MG63 (cell line): ENCODE measurements around the gene SELPLG. TPM values are rescaled to one million over a fixed set of nuclear protein-coding genes. Genes with fewer than 3 reads are reported as not detected.
"Not testable (repeated sequence)": the region's sequence is repeated elsewhere in the genome, so short reads cannot be mapped to it uniquely, and the experiment has no call there.

Experiments
- DNase-seq: peaks from one replicate; pipeline ENCODE4 v3.0.0-alpha.2; 2020
- H3K27me3 ChIP-seq: fragments of 250-450 bp; sonication (Bioruptor Pico); 2 replicates; pipeline ENCODE4 v1.5.1; 2020; ENCODE audit warnings: mild to moderate bottlenecking, moderate library complexity
- H3K36me3 ChIP-seq: fragments of 250-450 bp; sonication (Bioruptor Pico); 2 replicates; pipeline ENCODE4 v1.5.1; 2020; ENCODE audit warnings: mild to moderate bottlenecking, moderate library complexity
- H3K4me3 ChIP-seq: fragments of 250-450 bp; sonication (Bioruptor Pico); 2 replicates; pipeline ENCODE4 v1.5.1; 2020; ENCODE audit warnings: mild to moderate bottlenecking, moderate library complexity
- H3K9me3 ChIP-seq: fragments of 250-450 bp; sonication (Bioruptor Pico); 2 replicates; pipeline ENCODE4 v1.5.1; 2020; ENCODE audit warnings: mild to moderate bottlenecking, moderate library complexity
- total RNA-seq: library from RNA; depleted of rRNA; stranded (reverse); fragments of >200 nt; shearing (Covaris generic); gene quantifications from 2 replicates; pipeline ENCODE4 v1.2.3, GENCODE V29; 2014; ENCODE audit warnings: low replicate concordance

The SELPLG gene
- total RNA-seq, 1 experiment from 2014 or later = 2.5 TPM

- Histone ChIP-seq H3K36me3 (peaks cover 71% of the 10 kb centered on the region), H3K4me3 (no peak overlapping the region), H3K9me3 (no peaks in the 10 kb centered on the region), H3K27me3 (no peaks in the 10 kb centered on the region)
- peak; percentile 78 for DNase-seq
Measured at GRCh38 chr12:108664338-108665258, 30.9 kb upstream of the SELPLG start.

DNA sequence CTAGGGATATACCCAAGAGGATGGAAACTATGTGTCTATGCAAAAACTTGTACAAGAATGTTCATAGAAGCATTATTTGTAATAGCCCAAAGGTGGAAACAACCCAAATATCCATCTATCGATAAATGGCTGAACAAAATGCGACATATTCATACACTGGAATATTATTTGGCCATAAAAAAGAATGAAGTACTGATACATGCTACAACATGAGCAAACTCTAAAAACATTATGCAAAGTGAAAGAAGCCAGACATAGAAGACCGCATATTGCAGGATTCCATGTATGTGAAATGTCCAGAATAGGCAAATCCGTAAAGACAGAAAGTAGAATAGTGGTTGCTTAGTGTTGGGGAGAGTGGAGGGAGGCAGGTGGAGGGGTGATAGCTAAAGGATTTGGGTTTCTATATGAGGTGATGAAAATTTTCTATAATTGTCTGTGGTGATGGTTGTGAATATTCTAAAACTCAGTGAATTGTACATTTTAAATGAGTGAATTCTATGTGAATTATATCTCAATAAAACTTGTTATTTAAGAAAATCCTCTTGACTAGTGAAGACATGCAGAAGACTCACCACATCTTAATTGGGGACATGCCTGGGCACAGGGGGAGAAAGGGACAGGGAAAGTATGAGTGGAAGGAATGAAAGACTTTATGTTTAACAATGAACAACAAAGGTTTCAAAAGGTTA is 29.8 kb upstream of the SELPLG start:
- Histone ChIP-seq H3K4me3 (no peak overlapping the region), H3K27me3 (no peaks in the 10 kb centered on the region), H3K36me3 (peaks cover 75% of the 10 kb centered on the region), H3K9me3 (no peaks in the 10 kb centered on the region)
- no peak for DNase-seq

DNA sequence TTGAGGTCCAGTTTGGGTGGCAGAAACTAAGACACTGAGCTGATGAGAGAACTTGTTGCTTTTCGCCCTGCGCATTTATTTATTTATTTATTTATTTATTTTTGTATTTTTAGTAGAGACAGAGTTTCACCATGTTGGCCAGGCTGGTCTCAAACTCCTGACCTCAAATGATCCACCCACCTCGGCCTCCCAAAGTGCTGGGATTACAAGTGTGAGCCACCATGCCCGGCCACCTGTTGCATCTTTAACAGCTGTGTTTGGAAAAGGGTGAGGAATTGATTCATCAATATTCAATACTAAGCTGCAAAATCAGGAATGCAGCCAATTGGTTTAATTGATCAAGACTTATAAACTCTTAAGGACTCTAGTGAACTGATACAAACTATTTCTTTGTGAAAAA is 24.4 kb upstream of the SELPLG start:
- not testable (repeated sequence) for H3K27me3 ChIP-seq, H3K9me3 ChIP-seq
- H3K36me3 ChIP-seq = peaks cover 77% of the 10 kb centered on the region

DNA sequence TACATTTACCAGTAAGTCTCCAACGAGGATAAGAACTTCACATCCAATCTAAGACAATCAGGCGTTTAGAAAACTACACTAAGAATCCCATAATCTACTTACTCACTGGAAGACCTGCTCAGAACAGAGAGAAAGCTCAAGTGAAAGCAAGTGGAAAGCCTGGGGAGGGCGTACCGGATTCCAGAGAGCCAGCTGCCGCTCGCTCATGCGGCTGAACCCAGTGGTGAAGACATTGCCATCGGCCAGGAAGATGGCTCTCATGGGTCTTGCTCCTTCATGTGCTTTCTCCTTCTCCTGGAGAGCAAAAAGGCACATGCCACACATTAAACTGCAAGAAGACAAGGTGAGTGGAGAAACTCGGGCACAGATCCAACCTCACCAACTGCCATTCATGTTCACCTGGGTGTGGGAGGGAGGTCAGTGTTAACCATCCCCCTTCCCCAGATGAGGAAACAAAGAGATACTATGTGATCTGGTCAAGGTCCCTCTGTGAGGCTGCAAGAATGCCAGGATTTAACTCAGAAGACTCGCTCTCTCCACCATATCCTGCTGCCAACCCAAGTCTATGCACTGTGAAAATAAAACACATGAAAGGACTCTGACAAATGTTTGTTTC is 23.5 kb upstream of the SELPLG start:
- DNase-seq = no peak
- Histone ChIP-seq H3K4me3 (no peak overlapping the region), H3K36me3 (peaks cover 79% of the 10 kb centered on the region), H3K9me3 (no peaks in the 10 kb centered on the region), H3K27me3 (no peaks in the 10 kb centered on the region)

More for the DNA sequence above, 24.4 kb upstream of the SELPLG start:
- not testable (repeated sequence) for H3K4me3 ChIP-seq, DNase-seq

- not testable (repeated sequence) for H3K4me3 ChIP-seq, H3K27me3 ChIP-seq, DNase-seq, H3K9me3 ChIP-seq
- peaks cover 80% of the 10 kb centered on the region for H3K36me3 ChIP-seq
Measured at GRCh38 chr12:108656247-108656646, 22.6 kb upstream of the SELPLG start.

GRCh38 chr12:108655812-108656175 is 22.1 kb upstream of the SELPLG start:
- not testable (repeated sequence) for H3K27me3 ChIP-seq, H3K4me3 ChIP-seq, DNase-seq, H3K9me3 ChIP-seq
- H3K36me3 ChIP-seq = peaks cover 82% of the 10 kb centered on the region

- H3K27me3 ChIP-seq, H3K4me3 ChIP-seq, H3K9me3 ChIP-seq, DNase-seq: not testable (repeated sequence)
- H3K36me3 ChIP-seq = peaks cover 80% of the 10 kb centered on the region
Measured at GRCh38 chr12:108654622-108655021, 20.9 kb upstream of the SELPLG start.

DNA sequence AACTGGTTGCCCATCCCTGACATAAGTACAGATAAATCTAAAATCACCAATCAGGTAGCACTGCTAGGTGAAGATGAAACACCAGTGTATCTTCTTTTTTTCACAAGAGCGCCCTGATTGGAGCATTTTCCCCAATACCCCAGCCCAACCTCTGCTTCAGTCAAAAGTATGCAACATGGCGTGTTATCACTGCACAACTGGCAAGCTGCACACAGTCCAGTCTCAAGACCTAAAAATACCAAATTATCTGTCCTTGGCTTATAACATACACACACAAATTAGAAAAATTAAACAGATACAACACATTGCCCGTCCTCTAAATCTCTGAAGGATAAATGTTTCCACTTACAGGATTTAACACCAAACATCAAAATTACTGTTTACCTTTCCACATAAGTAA is 20.2 kb upstream of the SELPLG start:
- DNase-seq = no peak
- Histone ChIP-seq H3K36me3 (peaks cover 78% of the 10 kb centered on the region), H3K4me3 (no peak overlapping the region), H3K9me3 (no peaks in the 10 kb centered on the region), H3K27me3 (no peaks in the 10 kb centered on the region)

DNA sequence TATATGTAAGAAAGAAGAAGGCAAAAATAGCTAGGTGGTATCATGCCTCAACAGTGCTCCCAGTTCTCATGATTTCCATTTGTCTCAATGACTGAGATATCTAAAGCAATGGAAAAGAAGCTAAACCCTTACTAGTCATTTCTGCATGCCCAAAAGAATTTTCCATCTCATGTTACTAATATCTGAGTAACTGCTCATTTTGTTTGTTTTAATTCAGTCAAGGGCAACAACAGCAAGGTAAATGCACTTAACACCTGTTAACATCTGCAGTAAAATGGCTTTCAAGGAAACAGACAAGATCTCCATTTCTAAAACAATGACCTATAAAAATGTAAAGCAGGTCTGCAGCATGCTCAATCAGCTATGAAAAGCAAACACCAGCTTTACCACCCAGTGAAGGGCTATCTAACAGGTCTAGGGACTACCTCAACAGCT is 19.4 kb upstream of the SELPLG start:
- Histone ChIP-seq H3K4me3 (no peak overlapping the region), H3K9me3 (no peaks in the 10 kb centered on the region), H3K36me3 (peaks cover 78% of the 10 kb centered on the region), H3K27me3 (no peaks in the 10 kb centered on the region)
- DNase-seq = no peak

GRCh38 chr12:108650083-108650482 is 16.4 kb upstream of the SELPLG start:
- no peak overlapping the region for H3K4me3 ChIP-seq
- H3K36me3 ChIP-seq = peaks cover 89% of the 10 kb centered on the region
- DNase-seq = no peak

GRCh38 chr12:108649669-108650068 is 16.0 kb upstream of the SELPLG start:
- Histone ChIP-seq H3K27me3 (no peaks in the 10 kb centered on the region), H3K4me3 (no peak overlapping the region), H3K9me3 (no peaks in the 10 kb centered on the region), H3K36me3 (peaks cover 88% of the 10 kb centered on the region)
- peak; percentile 89 for DNase-seq

More at GRCh38 chr12:108650083-108650482, 16.4 kb upstream of the SELPLG start:
- Histone ChIP-seq H3K27me3 (no peaks in the 10 kb centered on the region), H3K9me3 (no peaks in the 10 kb centered on the region)

GRCh38 chr12:108649126-108649525 is 15.4 kb upstream of the SELPLG start:
- no peak overlapping the region for H3K4me3 ChIP-seq
- no peaks in the 10 kb centered on the region for H3K27me3 ChIP-seq
- H3K36me3 ChIP-seq = peaks cover 86% of the 10 kb centered on the region
- H3K9me3 ChIP-seq = no peaks in the 10 kb centered on the region
- no peak for DNase-seq

DNA sequence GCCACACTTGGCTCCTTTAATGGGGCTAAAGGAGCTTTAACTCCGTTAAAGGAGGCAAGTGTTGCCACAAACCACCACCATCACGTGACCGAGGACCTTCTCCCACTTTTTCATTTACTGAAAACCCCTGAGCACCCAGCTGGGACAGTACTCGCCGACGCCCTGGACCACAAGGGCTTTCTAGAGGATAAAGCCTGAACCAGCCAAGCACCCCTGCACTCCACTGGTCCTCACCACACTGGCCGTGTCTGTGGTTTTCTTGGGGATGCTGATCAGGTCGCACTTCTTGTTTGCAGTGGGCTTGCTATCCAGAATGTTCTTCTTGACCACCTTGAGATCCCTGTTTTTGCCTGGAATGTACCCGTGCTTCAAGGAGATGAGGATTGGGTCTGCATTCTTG is 14.7 kb upstream of the SELPLG start:
- H3K9me3 ChIP-seq = no peaks in the 10 kb centered on the region
- H3K36me3 ChIP-seq = peaks cover 83% of the 10 kb centered on the region
- DNase-seq = no peak
- no peak overlapping the region for H3K4me3 ChIP-seq
- H3K27me3 ChIP-seq = no peaks in the 10 kb centered on the region

DNA sequence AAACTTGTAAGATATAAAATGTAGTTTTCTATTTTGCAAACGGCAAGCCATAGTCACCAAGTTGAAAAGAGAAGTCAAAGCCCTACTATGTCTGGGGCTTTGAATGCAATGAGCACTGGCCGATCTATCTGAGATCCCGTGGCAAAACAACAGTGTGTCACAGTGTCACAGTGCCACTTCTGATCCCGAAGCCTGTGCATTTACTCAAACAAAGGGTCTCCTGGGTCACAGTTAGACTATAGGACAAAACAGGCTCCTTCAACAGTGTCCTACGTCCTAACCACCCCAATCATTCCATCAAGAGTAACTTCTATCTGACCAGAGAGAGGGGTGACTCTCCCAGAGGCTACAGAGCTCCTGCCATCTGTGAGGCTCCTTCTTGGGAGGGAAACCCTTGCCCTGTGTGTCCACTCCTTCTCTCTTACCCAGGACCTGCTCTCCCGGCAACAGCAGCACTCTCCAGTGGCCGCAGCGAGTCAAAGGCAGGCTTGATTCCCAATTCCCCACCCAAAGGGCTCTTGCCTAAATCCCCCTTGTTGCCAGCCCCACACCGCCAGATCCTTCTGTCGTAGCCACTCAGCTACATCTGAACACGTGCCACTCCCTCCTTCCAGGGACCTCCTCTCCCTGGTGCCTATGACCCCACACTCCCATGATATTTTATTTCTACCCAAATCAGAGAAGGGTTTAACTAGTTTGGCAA is 14.0 kb upstream of the SELPLG start:
- no peaks in the 10 kb centered on the region for H3K27me3 ChIP-seq
- no peak for DNase-seq
- H3K4me3 ChIP-seq = no peak overlapping the region
- no peaks in the 10 kb centered on the region for H3K9me3 ChIP-seq
- H3K36me3 ChIP-seq = peaks cover 83% of the 10 kb centered on the region

- no peaks in the 10 kb centered on the region for H3K27me3 ChIP-seq
- no peaks in the 10 kb centered on the region for H3K9me3 ChIP-seq
- no peak for DNase-seq
- H3K4me3 ChIP-seq = no peak overlapping the region
- peaks cover 84% of the 10 kb centered on the region for H3K36me3 ChIP-seq
Measured at GRCh38 chr12:108646600-108647579, 13.2 kb upstream of the SELPLG start.
